Measurements from ENCODE around the gene SLC39A11. TPM values are rescaled to one million over a fixed set of nuclear protein-coding genes. Genes with fewer than 3 reads are reported as not detected.
A peak's percentile ranks its signal among the peaks of the same experiment; 100 is the strongest.

Gene SLC39A11
- total and polyA plus RNA-seq, 2 of the 13 experiments (the other 11 are each of a cell fraction or from before 2014, with no cell fraction given), result 17.2 to 31.5 TPM

DNA sequence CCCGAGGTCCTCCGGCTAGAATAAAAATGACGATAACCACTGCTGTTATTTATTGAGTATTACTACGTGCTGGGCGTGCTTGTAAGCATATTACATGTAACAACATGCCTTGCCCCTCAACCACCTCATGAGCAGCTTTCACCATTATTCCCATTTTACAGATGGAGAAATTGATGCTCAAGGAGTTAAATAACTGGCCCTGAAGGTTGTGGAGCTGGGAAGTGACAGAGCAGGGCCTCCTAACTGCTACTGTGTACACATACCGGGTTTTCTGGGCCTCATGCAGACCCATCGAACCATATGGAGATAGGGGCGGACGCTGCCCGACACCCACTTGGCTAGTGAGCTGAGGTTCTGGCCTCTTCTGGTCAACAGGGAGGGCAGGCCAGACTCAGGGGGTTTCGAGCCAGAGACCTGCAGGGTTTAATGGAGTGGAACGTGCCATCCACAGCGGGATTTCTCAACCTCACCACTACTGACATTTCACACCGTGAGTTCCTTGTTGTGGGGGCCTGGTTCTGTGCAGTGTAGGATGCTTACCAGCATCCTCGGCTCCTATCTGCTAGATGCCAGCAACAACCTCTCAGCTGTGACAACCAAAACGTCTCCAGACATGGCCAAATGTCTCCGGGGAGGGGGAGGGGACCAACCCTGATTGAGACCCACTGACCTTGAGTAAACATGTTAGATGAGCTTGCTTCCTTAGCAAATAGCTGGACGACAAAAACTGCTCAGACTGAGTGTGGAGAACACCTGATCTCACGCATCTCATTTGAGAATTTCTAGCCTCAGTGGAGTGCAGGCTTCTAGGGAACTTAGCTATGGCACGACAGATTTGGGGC, 432.0 kb downstream of the SLC39A11 start (continued):
- TF ChIP-seq ATM (IDR thresholded peaks at IDR 0.05; ENCODE audit: borderline replicate concordance) (no peak), ZNF552 (CRISPR knock-in tag; IDR thresholded peaks at IDR 0.05; ENCODE audit: borderline replicate concordance) (no peak), ZNF138 (CRISPR knock-in tag; IDR thresholded peaks at IDR 0.05; ENCODE audit: low read depth) (no peak), ZNF615 (CRISPR knock-in tag; IDR thresholded peaks at IDR 0.05; ENCODE audit: borderline replicate concordance) (no peak), ZNF790 (CRISPR knock-in tag; IDR thresholded peaks at IDR 0.05; ENCODE audit: borderline replicate concordance) (no peak), JUND (CRISPR knock-in tag; IDR thresholded peaks at IDR 0.05) (no peak), SP1 (IDR thresholded peaks at IDR 0.05) (no peak), SP1 (CRISPR knock-in tag; IDR thresholded peaks at IDR 0.05) (0 out of 2 replicates have a peak, but pooled peaks have one; percentile 8), TEAD3 (CRISPR knock-in tag; optimal IDR thresholded peaks at IDR 0.05; ENCODE audit: borderline replicate concordance) (peak; percentile 28), RFX5 (IDR thresholded peaks at IDR 0.05; ENCODE audit: low read depth, low read length) (no peak), ZNF563 (CRISPR knock-in tag; IDR thresholded peaks at IDR 0.05) (no peak), GTF3A (CRISPR knock-in tag; conservative IDR thresholded peaks at IDR 0.05) (no peak), ZNF891 (CRISPR knock-in tag; IDR thresholded peaks at IDR 0.05) (no peak), HHEX (CRISPR knock-in tag; IDR thresholded peaks at IDR 0.05) (0 out of 2 replicates have a peak, but pooled peaks have one; percentile 5), YY1 (IDR thresholded peaks at IDR 0.05; ENCODE audit: insufficient read depth, insufficient replicate concordance, low read depth, low read length) (no peak), TGIF2 (CRISPR knock-in tag; IDR thresholded peaks at IDR 0.05) (peak; percentile 14), ZNF547 (CRISPR knock-in tag; IDR thresholded peaks at IDR 0.05) (0 out of 2 replicates have a peak, but pooled peaks have one; percentile 13), PHF20 (CRISPR knock-in tag; IDR thresholded peaks at IDR 0.05) (peak; percentile 28), ZNF629 (CRISPR knock-in tag; conservative IDR thresholded peaks at IDR 0.05) (peak; percentile 91), ZNF333 (CRISPR knock-in tag; IDR thresholded peaks at IDR 0.05; ENCODE audit: borderline replicate concordance) (no peak), XRCC5 (optimal IDR thresholded peaks at IDR 0.05; ENCODE audit: low read length) (peak; percentile 2), PITX1 (CRISPR knock-in tag; IDR thresholded peaks at IDR 0.05) (no peak), EP300 (IDR thresholded peaks at IDR 0.05; ENCODE audit: low read depth in 2 of 2, low read length in 2 of 2) (no peak), EP300 (CRISPR knock-in tag; IDR thresholded peaks at IDR 0.05; ENCODE audit: borderline replicate concordance) (peak; percentile 43; the same call in 1 of the 2 replicates)
- TF ChIP-seq, protein P1, sequence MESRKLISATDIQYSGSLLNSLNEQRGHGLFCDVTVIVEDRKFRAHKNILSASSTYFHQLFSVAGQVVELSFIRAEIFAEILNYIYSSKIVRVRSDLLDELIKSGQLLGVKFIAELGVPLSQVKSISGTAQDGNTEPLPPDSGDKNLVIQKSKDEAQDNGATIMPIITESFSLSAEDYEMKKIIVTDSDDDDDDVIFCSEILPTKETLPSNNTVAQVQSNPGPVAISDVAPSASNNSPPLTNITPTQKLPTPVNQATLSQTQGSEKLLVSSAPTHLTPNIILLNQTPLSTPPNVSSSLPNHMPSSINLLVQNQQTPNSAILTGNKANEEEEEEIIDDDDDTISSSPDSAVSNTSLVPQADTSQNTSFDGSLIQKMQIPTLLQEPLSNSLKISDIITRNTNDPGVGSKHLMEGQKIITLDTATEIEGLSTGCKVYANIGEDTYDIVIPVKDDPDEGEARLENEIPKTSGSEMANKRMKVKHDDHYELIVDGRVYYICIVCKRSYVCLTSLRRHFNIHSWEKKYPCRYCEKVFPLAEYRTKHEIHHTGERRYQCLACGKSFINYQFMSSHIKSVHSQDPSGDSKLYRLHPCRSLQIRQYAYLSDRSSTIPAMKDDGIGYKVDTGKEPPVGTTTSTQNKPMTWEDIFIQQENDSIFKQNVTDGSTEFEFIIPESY (CRISPR knock-in tag; IDR thresholded peaks at IDR 0.05), result peak; percentile 20; the same call in 1 of the 2 replicates
- TF ChIP-seq, protein P2, sequence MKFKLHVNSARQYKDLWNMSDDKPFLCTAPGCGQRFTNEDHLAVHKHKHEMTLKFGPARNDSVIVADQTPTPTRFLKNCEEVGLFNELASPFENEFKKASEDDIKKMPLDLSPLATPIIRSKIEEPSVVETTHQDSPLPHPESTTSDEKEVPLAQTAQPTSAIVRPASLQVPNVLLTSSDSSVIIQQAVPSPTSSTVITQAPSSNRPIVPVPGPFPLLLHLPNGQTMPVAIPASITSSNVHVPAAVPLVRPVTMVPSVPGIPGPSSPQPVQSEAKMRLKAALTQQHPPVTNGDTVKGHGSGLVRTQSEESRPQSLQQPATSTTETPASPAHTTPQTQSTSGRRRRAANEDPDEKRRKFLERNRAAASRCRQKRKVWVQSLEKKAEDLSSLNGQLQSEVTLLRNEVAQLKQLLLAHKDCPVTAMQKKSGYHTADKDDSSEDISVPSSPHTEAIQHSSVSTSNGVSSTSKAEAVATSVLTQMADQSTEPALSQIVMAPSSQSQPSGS (CRISPR knock-in tag; IDR thresholded peaks at IDR 0.05), result no peak
- TF ChIP-seq, protein P3, sequence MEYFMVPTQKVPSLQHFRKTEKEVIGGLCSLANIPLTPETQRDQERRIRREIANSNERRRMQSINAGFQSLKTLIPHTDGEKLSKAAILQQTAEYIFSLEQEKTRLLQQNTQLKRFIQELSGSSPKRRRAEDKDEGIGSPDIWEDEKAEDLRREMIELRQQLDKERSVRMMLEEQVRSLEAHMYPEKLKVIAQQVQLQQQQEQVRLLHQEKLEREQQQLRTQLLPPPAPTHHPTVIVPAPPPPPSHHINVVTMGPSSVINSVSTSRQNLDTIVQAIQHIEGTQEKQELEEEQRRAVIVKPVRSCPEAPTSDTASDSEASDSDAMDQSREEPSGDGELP (IDR thresholded peaks at IDR 0.05; ENCODE audit: borderline replicate concordance, low read depth), result peak; percentile 6; the same call in 1 of the 2 replicates
- TF ChIP-seq, protein P4, sequence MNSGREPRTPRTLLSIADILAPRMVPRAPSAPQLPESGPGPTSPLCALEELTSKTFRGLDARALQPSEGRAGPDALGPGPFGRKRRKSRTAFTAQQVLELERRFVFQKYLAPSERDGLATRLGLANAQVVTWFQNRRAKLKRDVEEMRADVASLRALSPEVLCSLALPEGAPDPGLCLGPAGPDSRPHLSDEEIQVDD (CRISPR knock-in tag; IDR thresholded peaks at IDR 0.05; ENCODE audit: borderline replicate concordance), result no peak

All from HepG2 (cell line).